ENCODE data around the gene RASSF6. TPM values are rescaled to one million over a fixed set of nuclear protein-coding genes. Genes with fewer than 3 reads are reported as not detected.

RASSF6 gene
- total and polyA plus RNA-seq, 2 of the 8 experiments (the other 6 are each of a cell fraction or from before 2014, with no cell fraction given) = 0.03 to 0.28 TPM

DNA sequence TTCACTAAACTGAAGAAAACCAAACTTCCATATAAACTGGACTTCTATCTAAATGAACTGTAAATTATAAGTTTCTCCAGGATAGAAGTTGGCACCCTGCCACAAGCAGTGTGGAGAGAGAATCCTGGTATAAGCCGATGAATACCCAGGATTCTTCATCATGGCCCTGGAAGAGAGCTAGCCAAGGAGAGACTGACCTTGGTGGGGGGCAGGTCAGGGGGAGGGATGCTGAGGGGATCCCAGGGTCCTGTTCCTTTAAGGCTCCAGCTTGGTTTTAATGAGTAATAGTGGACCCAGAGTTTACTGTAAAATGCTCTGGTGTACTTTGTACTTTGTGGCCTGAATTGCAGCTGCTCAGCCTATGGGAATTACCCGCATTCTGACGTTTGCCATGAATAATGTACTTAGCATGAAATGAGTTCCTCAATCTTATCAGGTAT, 16.9 kb downstream of the RASSF6 start:
- no peak overlapping the region for H2BK12ac ChIP-seq (ENCODE audit: low read depth, low read length)
- no peaks in the 10 kb centered on the region for H3K36me3 ChIP-seq (ENCODE audit: control insufficient read depth in 2 of 4, insufficient read depth in 4 of 4, low read length in 3 of 4)
- H3K23ac ChIP-seq (ENCODE audit: insufficient read length) = no peak overlapping the region
- H3K14ac ChIP-seq (ENCODE audit: insufficient read length) = no peak overlapping the region
- H2BK20ac ChIP-seq (ENCODE audit: low read length) = no peak overlapping the region
- H3K27me3 ChIP-seq (replicated peaks in 1 of 4; ENCODE audit: control insufficient read depth in 3 of 4, extremely low read depth in 1 of 4, insufficient read depth in 3 of 4, low read length in 3 of 4) = no peaks in the 10 kb centered on the region
- no peak overlapping the region for H2BK15ac ChIP-seq (ENCODE audit: low read length)
- DNase-seq (ENCODE audit: low read depth in 1 of 2, low spot score in 2 of 2) (no peak), FAIRE-seq (no peak)
- H3K23me2 ChIP-seq (ENCODE audit: low read depth, low read length) = no peaks in the 10 kb centered on the region
- H2AFZ ChIP-seq (ENCODE audit: low read length) = no peak overlapping the region
- no peaks in the 10 kb centered on the region for H3K79me1 ChIP-seq (ENCODE audit: low read depth, low read length)
- no peak overlapping the region for H3K56ac ChIP-seq (replicated peaks; ENCODE audit: insufficient read length, low read depth, low read length)
- no peak overlapping the region for H3K4me3 ChIP-seq (ENCODE audit: extremely low read depth in 1 of 4, insufficient read depth in 2 of 4, low read depth in 3 of 4, low read length in 4 of 4)
- ChIA-PET CTCF (ENCODE audit: partially characterized antibody) (interaction anchor here (1.3 kb wide), 1 partner anchor 13 kb away, joined by 3 read pairs; no protein-coding TSS in a partner anchor), POLR2A (ENCODE audit: partially characterized antibody) (interaction anchor here (1.1 kb wide), 1 partner anchor 11 kb away, joined by 3 read pairs; no protein-coding TSS in a partner anchor)
- H3K9me3 ChIP-seq (ENCODE audit: insufficient read depth in 2 of 2, low read depth in 1 of 2, low read length in 1 of 2) = no peaks in the 10 kb centered on the region
- no peaks in the 10 kb centered on the region for H3K79me2 ChIP-seq (ENCODE audit: control insufficient read depth in 1 of 2, insufficient read depth in 2 of 2, low read length in 2 of 2)
- no peak overlapping the region for H2BK120ac ChIP-seq (replicated peaks; ENCODE audit: low read depth, low read length)
- H4K8ac ChIP-seq (ENCODE audit: extremely low read depth, insufficient read depth, low read length) = no peak overlapping the region
- H3K9ac ChIP-seq (replicated peaks in 1 of 4; ENCODE audit: extremely low read depth in 1 of 4, low read depth in 3 of 4, low read length in 3 of 4) = no peak overlapping the region
- no peak overlapping the region for H3K4me2 ChIP-seq (ENCODE audit: insufficient read depth in 1 of 2, low read depth in 2 of 2, low read length in 2 of 2)
- no peak overlapping the region for H4K91ac ChIP-seq (replicated peaks; ENCODE audit: insufficient read length, low read length)
- H4K5ac ChIP-seq (ENCODE audit: insufficient read length, low read depth, low read length) = no peak overlapping the region
- 84% methylated on average over 3 of the region's 3 CpGs; no CpG with 5 or more reads in 1 of the 2 experiments for WGBS, 2 experiments (ENCODE audit: extremely low coverage in 1 of 2, insufficient coverage in 1 of 2, insufficient read length in 1 of 2, insufficient replicate concordance in 2 of 2, low coverage in 1 of 2, low lambda C conversion rate in 2 of 2, missing lambda C conversion rate in 1 of 2)
- peaks cover 0 to 6% (median 6%) of the 10 kb centered on the region in 4 experiments; a peak in 2 of 7 replicates for H3K4me1 ChIP-seq (replicated peaks in 1 of 4; ENCODE audit: control insufficient read depth in 3 of 4, insufficient read depth in 4 of 4, low read length in 3 of 4)
- no peaks in the 10 kb centered on the region for H4K20me1 ChIP-seq (replicated peaks in 1 of 2; ENCODE audit: control insufficient read depth in 1 of 2, insufficient read depth in 2 of 2, low read length in 2 of 2)
- no peak overlapping the region for H2BK5ac ChIP-seq (ENCODE audit: low read depth, low read length)
- H3K4ac ChIP-seq (replicated peaks; ENCODE audit: insufficient read length, low read depth, low read length) = no peak overlapping the region
- H3K18ac ChIP-seq (ENCODE audit: extremely low read depth, low read length) = no peak overlapping the region
- no peak overlapping the region for H2AK5ac ChIP-seq (ENCODE audit: low read depth, low read length)
- no peak overlapping the region for H3K27ac ChIP-seq (ENCODE audit: low read depth, low read length)
- TF ChIP-seq GTF2F1 (IDR thresholded peaks at IDR 0.05; ENCODE audit: borderline replicate concordance, low read depth, low read length) = no peak
- no peak for TF ChIP-seq BACH1 (IDR thresholded peaks at IDR 0.05; ENCODE audit: low read length)
- no peak for TF ChIP-seq SP2 (IDR thresholded peaks at IDR 0.05; ENCODE audit: low read length)
- TF ChIP-seq, protein P1, sequence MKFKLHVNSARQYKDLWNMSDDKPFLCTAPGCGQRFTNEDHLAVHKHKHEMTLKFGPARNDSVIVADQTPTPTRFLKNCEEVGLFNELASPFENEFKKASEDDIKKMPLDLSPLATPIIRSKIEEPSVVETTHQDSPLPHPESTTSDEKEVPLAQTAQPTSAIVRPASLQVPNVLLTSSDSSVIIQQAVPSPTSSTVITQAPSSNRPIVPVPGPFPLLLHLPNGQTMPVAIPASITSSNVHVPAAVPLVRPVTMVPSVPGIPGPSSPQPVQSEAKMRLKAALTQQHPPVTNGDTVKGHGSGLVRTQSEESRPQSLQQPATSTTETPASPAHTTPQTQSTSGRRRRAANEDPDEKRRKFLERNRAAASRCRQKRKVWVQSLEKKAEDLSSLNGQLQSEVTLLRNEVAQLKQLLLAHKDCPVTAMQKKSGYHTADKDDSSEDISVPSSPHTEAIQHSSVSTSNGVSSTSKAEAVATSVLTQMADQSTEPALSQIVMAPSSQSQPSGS (IDR thresholded peaks at IDR 0.05; ENCODE audit: low read length) = no peak
- TF ChIP-seq RXRA (IDR thresholded peaks at IDR 0.05; ENCODE audit: insufficient read depth, low read depth, low read length) = no peak
- TF ChIP-seq SAP30 (IDR thresholded peaks at IDR 0.05; ENCODE audit: insufficient read depth, insufficient replicate concordance, low read length) = no peak
- no peak for TF ChIP-seq RAD21 (IDR thresholded peaks at IDR 0.05 in 1 of 2, conservative IDR thresholded peaks at IDR 0.05 in 1 of 2; ENCODE audit: low read depth in 2 of 2, low read length in 2 of 2)
- TF ChIP-seq TEAD4 (IDR thresholded peaks at IDR 0.05; ENCODE audit: low read depth, low read length) = no peak
- no peak for TF ChIP-seq TAF1 (IDR thresholded peaks at IDR 0.05; ENCODE audit: low read depth, low read length)
- TF ChIP-seq SRF (IDR thresholded peaks at IDR 0.05; ENCODE audit: low read depth, low read length) = no peak
- no peak for TF ChIP-seq TAF7 (optimal IDR thresholded peaks at IDR 0.05; ENCODE audit: borderline replicate concordance, low read depth, low read length)
- TF ChIP-seq, protein P2, sequence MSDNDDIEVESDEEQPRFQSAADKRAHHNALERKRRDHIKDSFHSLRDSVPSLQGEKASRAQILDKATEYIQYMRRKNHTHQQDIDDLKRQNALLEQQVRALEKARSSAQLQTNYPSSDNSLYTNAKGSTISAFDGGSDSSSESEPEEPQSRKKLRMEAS (IDR thresholded peaks at IDR 0.05) = no peak

Measured in H1 (cell line).